ENCODE results near the gene CRTAC1. TPM values are rescaled to one million over a fixed set of nuclear protein-coding genes. Genes with fewer than 3 reads are reported as not detected.

CRTAC1 gene
- 1 to 10 TPM; 4.0 to 8.7 (median 5.0) TPM for total RNA-seq

- no peak for DNase-seq (ENCODE audit: extremely low spot score)
Observed at GRCh38 chr10:98030093-98030821, at the start of gene CRTAC1. Gene CRTAC1, minus strand, starts transcription at chr10:98030621. Its CDS starts 149 bp downstream, at chr10:98030472.

DNA sequence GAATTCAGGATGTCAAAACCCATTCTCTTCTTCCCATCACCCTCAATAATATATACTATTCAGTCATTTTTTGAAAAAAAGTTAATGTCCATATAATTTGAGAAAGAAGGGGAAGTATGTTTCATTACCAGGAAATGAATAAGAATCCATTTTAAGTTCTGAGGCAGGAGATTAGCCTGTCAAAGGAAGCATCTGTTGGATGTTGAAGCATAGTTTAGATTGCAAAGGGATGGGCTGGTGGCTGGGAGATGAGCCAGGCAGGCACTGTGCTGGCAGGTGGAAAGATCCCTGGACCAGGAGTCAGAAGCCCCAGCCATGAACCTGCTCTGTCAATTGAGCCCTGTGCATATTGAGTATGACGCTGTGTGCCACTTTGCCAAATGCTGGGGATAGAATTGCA lies 48.4 kb upstream of the CRTAC1 start:
- DNase-seq (ENCODE audit: extremely low spot score) = no peak
- intact Hi-C loops (cut with DNase I) = no loop called here
- H3K4me1 ChIP-seq = no peaks in the 10 kb centered on the region
- 100% methylated on average over 1 of the region's 1 CpG for WGBS
- H3K36me3 ChIP-seq = no peaks in the 10 kb centered on the region
- no peak overlapping the region for H3K27ac ChIP-seq (replicated peaks in 1 of 4)
- peaks cover 0 to 17% (median 2%) of the 10 kb centered on the region in 4 donors for H3K27me3 ChIP-seq
- H3K4me3 ChIP-seq = no peak overlapping the region
- H3K9me3 ChIP-seq = no peaks in the 10 kb centered on the region
- no peak for TF ChIP-seq POLR2A (IDR thresholded peaks at IDR 0.05; ENCODE audit: low read depth)
- no peak for TF ChIP-seq POLR2AphosphoS5 (IDR thresholded peaks at IDR 0.05)
- no peak for TF ChIP-seq EP300 (IDR thresholded peaks at IDR 0.05)
- TF ChIP-seq, protein P1, sequence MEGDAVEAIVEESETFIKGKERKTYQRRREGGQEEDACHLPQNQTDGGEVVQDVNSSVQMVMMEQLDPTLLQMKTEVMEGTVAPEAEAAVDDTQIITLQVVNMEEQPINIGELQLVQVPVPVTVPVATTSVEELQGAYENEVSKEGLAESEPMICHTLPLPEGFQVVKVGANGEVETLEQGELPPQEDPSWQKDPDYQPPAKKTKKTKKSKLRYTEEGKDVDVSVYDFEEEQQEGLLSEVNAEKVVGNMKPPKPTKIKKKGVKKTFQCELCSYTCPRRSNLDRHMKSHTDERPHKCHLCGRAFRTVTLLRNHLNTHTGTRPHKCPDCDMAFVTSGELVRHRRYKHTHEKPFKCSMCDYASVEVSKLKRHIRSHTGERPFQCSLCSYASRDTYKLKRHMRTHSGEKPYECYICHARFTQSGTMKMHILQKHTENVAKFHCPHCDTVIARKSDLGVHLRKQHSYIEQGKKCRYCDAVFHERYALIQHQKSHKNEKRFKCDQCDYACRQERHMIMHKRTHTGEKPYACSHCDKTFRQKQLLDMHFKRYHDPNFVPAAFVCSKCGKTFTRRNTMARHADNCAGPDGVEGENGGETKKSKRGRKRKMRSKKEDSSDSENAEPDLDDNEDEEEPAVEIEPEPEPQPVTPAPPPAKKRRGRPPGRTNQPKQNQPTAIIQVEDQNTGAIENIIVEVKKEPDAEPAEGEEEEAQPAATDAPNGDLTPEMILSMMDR (IDR thresholded peaks at IDR 0.05) = no peak

More at GRCh38 chr10:98030093-98030821, at the start of gene CRTAC1:
- Histone ChIP-seq H3K36me3 (no peaks in the 10 kb centered on the region), H3K27me3 (peaks cover 0 to 93% (median 40%) of the 10 kb centered on the region in 4 donors), H3K4me1 (peaks cover 13 to 31% (median 26%) of the 10 kb centered on the region in 4 donors), H3K9me3 (no peaks in the 10 kb centered on the region), H3K27ac (replicated peaks in 1 of 4) (peak within 1 kb of the TSS in 1 of 4 donors; percentile 55), H3K4me3 (peak within 1 kb of the TSS; percentile 46 to 58 (median 56))
- intact Hi-C loops (cut with DNase I) = no loop called here
- no peak for TF ChIP-seq EP300 (IDR thresholded peaks at IDR 0.05)
- TF ChIP-seq, protein P1 (IDR thresholded peaks at IDR 0.05) = peak in 2 of 3 experiments; percentile 17 to 23
- peak; percentile 54 to 79 for TF ChIP-seq POLR2AphosphoS5 (IDR thresholded peaks at IDR 0.05)
- no peak for TF ChIP-seq POLR2A (IDR thresholded peaks at IDR 0.05; ENCODE audit: low read depth)
- WGBS = 0% methylated on average over 3 of the region's 86 CpGs

- no peak overlapping the region for H3K4me3 ChIP-seq
- no peaks in the 10 kb centered on the region for H3K4me1 ChIP-seq
- H3K9me3 ChIP-seq = no peaks in the 10 kb centered on the region
- peaks cover 0 to 29% (median 5%) of the 10 kb centered on the region in 4 donors for H3K27me3 ChIP-seq
- TF ChIP-seq EP300 (IDR thresholded peaks at IDR 0.05) (no peak), POLR2A (IDR thresholded peaks at IDR 0.05; ENCODE audit: low read depth) (no peak), POLR2AphosphoS5 (IDR thresholded peaks at IDR 0.05) (no peak)
- TF ChIP-seq, protein P1 (IDR thresholded peaks at IDR 0.05) = no peak
- WGBS = 67% methylated on average over 1 of the region's 1 CpG
- intact Hi-C loops (cut with DNase I) = no loop called here
- H3K27ac ChIP-seq (replicated peaks in 1 of 4) = no peak overlapping the region
- no peaks in the 10 kb centered on the region for H3K36me3 ChIP-seq
- no peak for DNase-seq (ENCODE audit: extremely low spot score)
Observed at GRCh38 chr10:98077223-98077622, 46.8 kb upstream of the CRTAC1 start.

- Histone ChIP-seq H3K4me3 (no peak overlapping the region), H3K27me3 (peaks cover 0 to 41% (median 7%) of the 10 kb centered on the region in 4 donors), H3K27ac (replicated peaks in 1 of 4) (no peak overlapping the region), H3K36me3 (no peaks in the 10 kb centered on the region), H3K9me3 (no peaks in the 10 kb centered on the region), H3K4me1 (no peaks in the 10 kb centered on the region)
- intact Hi-C loops (cut with DNase I) = no loop called here
- TF ChIP-seq, protein P1 (IDR thresholded peaks at IDR 0.05) = no peak
- TF ChIP-seq POLR2AphosphoS5 (IDR thresholded peaks at IDR 0.05) (no peak), EP300 (IDR thresholded peaks at IDR 0.05) (no peak), POLR2A (IDR thresholded peaks at IDR 0.05; ENCODE audit: low read depth) (no peak)
- WGBS = 55% methylated on average over 7 of the region's 7 CpGs
- no peak for DNase-seq (ENCODE audit: extremely low spot score)
Observed at GRCh38 chr10:98076086-98076485, 45.7 kb upstream of the CRTAC1 start.
